Measurements from ENCODE around the gene KLHL15.

KLHL15 gene

GRCh38 chrX:24018809-24019208 lies 8.2 kb downstream of the KLHL15 start:
- Histone ChIP-seq H3K4me3 (ENCODE audit: low read depth, low read length) (no peak overlapping the region), H3K27me3 (no peaks in the 10 kb centered on the region), H3K4me1 (no peaks in the 10 kb centered on the region), H3K9me3 (no peaks in the 10 kb centered on the region), H3K36me3 (no peaks in the 10 kb centered on the region)
- DNase-seq, result no peak
- no peak for TF ChIP-seq CTCF (IDR thresholded peaks at IDR 0.05; ENCODE audit: low read depth, low read length)

- Histone ChIP-seq H3K4me3 (ENCODE audit: low read depth, low read length) (no peak overlapping the region), H3K27me3 (no peaks in the 10 kb centered on the region), H3K9me3 (no peaks in the 10 kb centered on the region), H3K4me1 (no peaks in the 10 kb centered on the region), H3K36me3 (no peaks in the 10 kb centered on the region)
- no peak for TF ChIP-seq CTCF (IDR thresholded peaks at IDR 0.05; ENCODE audit: low read depth, low read length)
- DNase-seq, result no peak
These were observed 9.3 kb downstream of the KLHL15 start for GRCh38 chrX:24017674-24018073.

GRCh38 chrX:24014388-24015018 lies 12.5 kb downstream of the KLHL15 start:
- H3K4me1 ChIP-seq, result no peaks in the 10 kb centered on the region
- no peak for TF ChIP-seq CTCF (IDR thresholded peaks at IDR 0.05; ENCODE audit: low read depth, low read length)

GRCh38 chrX:24012266-24012665 lies 14.7 kb downstream of the KLHL15 start:
- H3K27me3 ChIP-seq, result no peaks in the 10 kb centered on the region
- TF ChIP-seq CTCF (IDR thresholded peaks at IDR 0.05; ENCODE audit: low read depth, low read length), result no peak

More at GRCh38 chrX:24014388-24015018, 12.5 kb downstream of the KLHL15 start:
- DNase-seq, result no peak
- Histone ChIP-seq H3K9me3 (no peaks in the 10 kb centered on the region), H3K4me3 (ENCODE audit: low read depth, low read length) (no peak overlapping the region), H3K36me3 (no peaks in the 10 kb centered on the region), H3K27me3 (no peaks in the 10 kb centered on the region)

GRCh38 chrX:24005867-24006266 lies 21.1 kb downstream of the KLHL15 start:
- H3K9me3 ChIP-seq, result no peaks in the 10 kb centered on the region
- no peaks in the 10 kb centered on the region; the same call in none of the 2 replicates for H3K36me3 ChIP-seq
- no peaks in the 10 kb centered on the region for H3K4me1 ChIP-seq
- no peaks in the 10 kb centered on the region for H3K27me3 ChIP-seq
- DNase-seq, result no peak
- no peak overlapping the region for H3K4me3 ChIP-seq (ENCODE audit: low read depth, low read length)
- no peak for TF ChIP-seq CTCF (IDR thresholded peaks at IDR 0.05; ENCODE audit: low read depth, low read length)

More at GRCh38 chrX:24012266-24012665, 14.7 kb downstream of the KLHL15 start:
- H3K4me3 ChIP-seq (ENCODE audit: low read depth, low read length), result no peak overlapping the region
- H3K36me3 ChIP-seq, result no peaks in the 10 kb centered on the region
- DNase-seq, result no peak
- H3K4me1 ChIP-seq, result no peaks in the 10 kb centered on the region
- H3K9me3 ChIP-seq, result no peaks in the 10 kb centered on the region

- Histone ChIP-seq H3K27me3 (no peaks in the 10 kb centered on the region), H3K4me1 (no peaks in the 10 kb centered on the region), H3K9me3 (no peaks in the 10 kb centered on the region), H3K36me3 (no peaks in the 10 kb centered on the region; the same call in none of the 2 replicates), H3K4me3 (ENCODE audit: low read depth, low read length) (no peak overlapping the region)
- no peak for TF ChIP-seq CTCF (IDR thresholded peaks at IDR 0.05; ENCODE audit: low read depth, low read length)
- DNase-seq, result no peak
These were observed 22.0 kb downstream of the KLHL15 start for GRCh38 chrX:24005028-24005427.

All from BE2C (cell line).